ENCODE data around the gene CELF5.

Gene CELF5

DNA sequence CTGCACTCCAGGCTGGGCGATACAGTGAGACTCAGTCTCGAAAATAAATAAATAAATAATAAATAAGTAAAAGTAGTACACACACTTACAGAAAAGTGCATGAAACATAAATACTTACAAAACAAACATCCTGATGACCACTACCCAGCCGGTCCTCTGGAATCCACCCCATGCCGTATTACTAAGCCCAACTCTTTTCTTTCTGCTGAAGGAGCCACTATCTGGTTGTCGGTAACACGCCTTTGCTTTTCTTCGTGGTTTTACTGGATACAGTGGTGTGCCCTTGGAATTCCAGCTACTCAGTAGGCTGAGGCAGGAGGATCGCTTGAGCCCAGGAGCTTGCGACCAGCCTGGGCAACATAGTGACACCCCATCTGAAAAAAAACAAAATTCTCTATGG is 39.4 kb downstream of the CELF5 start:
- DNase-seq (ENCODE audit: low read depth): no peak
- TF ChIP-seq, protein P1, sequence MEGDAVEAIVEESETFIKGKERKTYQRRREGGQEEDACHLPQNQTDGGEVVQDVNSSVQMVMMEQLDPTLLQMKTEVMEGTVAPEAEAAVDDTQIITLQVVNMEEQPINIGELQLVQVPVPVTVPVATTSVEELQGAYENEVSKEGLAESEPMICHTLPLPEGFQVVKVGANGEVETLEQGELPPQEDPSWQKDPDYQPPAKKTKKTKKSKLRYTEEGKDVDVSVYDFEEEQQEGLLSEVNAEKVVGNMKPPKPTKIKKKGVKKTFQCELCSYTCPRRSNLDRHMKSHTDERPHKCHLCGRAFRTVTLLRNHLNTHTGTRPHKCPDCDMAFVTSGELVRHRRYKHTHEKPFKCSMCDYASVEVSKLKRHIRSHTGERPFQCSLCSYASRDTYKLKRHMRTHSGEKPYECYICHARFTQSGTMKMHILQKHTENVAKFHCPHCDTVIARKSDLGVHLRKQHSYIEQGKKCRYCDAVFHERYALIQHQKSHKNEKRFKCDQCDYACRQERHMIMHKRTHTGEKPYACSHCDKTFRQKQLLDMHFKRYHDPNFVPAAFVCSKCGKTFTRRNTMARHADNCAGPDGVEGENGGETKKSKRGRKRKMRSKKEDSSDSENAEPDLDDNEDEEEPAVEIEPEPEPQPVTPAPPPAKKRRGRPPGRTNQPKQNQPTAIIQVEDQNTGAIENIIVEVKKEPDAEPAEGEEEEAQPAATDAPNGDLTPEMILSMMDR (conservative IDR thresholded peaks at IDR 0.05; ENCODE audit: low read depth, low read length): no peak
- H3K4me3 ChIP-seq (ENCODE audit: low read length): no peak overlapping the region

DNA sequence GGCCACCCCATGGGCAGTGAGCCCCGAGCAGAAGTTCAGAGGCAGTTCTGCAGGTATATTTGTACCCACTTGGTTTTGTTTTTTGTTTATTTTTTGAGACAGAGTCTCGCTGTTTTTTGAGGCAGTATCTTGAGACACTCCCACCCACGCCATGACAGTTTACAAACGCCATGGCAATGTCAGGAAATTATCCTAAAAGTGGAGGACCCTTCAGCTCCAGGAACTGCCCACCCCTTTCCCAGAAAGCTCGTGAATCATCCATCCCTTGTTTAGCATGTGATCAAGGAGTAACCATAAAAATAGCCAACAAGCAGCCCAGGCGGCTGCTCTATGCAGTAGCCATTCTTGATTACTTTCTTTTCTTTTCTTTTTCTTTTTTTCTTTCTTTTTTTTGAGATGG is 41.0 kb downstream of the CELF5 start:
- TF ChIP-seq, protein P1 (conservative IDR thresholded peaks at IDR 0.05; ENCODE audit: low read depth, low read length): no peak
- no peak overlapping the region for H3K4me3 ChIP-seq (ENCODE audit: low read length)
- DNase-seq (ENCODE audit: low read depth): no peak

DNA sequence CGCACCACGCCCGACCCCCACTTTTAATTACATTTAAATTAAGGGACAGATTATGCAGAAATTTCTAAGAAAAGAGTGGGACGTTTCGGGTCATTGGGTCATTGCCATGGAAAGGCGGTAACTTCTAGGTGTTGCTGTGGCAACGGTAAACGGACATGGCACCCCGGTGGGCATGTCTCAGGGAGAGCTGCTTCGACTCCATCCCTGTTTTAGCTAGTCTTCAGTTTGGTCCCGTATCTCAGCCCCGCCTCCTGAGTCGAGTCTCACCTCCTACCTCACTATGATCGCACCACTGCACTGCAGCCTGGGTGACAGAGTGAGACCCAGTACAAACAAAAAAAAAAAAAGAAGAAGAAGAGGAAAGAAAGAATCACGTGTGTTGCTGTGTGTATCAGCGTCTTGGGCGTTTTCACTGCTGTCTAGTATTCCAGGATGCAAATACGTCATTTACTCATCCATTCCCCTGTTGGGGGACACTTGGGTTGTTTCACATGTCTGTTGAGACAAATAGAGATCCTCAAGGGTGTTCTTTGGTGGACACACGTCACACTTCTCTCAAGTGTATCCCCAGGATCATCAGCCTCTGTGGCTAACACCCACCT is 41.7 kb downstream of the CELF5 start:
- H3K4me3 ChIP-seq (ENCODE audit: low read length): no peak overlapping the region
- no peak for DNase-seq (ENCODE audit: low read depth)
- TF ChIP-seq, protein P1 (conservative IDR thresholded peaks at IDR 0.05; ENCODE audit: low read depth, low read length): no peak

DNA sequence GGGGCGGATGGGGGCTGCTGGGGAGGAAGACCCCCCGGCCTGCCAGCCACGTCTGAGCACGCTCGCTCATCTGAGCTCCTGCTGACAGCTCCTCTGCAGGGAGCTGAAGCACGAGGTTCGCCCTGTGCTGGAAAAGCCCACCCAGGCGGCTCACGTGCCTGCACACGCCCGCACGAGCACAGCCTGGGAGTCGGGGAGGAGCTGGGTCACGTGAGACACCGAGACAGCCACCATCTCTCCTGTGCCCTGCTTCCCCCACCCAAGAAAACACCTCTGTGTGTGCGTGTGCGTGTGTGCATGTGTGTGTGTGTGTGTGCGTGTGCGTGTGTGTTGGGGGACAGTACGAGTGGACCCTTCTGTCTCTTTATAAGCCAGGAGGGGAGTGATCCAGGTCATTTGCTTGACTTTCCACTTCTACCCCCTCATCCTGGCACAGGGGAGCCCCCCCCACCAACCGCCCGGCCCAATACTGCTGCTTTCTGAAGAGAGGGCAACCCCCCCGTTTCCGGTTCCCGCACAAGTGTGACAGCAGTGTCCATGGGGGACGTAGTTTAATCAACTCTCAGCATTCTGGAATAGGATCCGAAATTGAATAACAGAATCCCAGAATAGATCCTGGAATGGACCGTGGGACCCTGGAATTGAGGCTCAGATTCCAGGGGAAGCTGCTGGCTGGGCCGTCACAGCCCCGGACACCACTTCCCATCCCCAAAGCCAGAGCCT is 42.5 kb downstream of the CELF5 start:
- TF ChIP-seq, protein P1 (conservative IDR thresholded peaks at IDR 0.05; ENCODE audit: low read depth, low read length): no peak
- no peak for DNase-seq (ENCODE audit: low read depth)
- no peak overlapping the region for H3K4me3 ChIP-seq (ENCODE audit: low read length)

DNA sequence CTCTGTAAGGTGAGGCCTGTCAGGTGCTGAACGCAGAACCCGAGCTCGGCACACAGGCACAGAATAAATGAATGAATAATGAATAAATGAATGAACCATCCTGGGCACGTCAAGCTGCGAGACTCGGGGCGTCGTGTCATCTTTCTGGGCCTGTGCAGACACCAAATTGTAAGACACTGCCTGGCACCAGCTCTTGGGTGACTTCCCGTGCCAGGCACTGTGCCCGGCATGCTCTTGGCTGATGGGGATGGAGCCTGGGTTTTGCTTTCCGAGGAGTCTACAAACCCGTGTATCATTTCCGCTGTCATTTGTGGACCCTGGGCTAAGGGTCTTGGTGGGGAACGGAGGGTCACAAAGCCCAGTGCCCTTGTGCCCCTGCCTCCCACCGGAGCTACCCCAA is 43.9 kb downstream of the CELF5 start:
- TF ChIP-seq, protein P1 (conservative IDR thresholded peaks at IDR 0.05; ENCODE audit: low read depth, low read length): no peak
- DNase-seq (ENCODE audit: low read depth): no peak
- H3K4me3 ChIP-seq (ENCODE audit: low read length): no peak overlapping the region

DNA sequence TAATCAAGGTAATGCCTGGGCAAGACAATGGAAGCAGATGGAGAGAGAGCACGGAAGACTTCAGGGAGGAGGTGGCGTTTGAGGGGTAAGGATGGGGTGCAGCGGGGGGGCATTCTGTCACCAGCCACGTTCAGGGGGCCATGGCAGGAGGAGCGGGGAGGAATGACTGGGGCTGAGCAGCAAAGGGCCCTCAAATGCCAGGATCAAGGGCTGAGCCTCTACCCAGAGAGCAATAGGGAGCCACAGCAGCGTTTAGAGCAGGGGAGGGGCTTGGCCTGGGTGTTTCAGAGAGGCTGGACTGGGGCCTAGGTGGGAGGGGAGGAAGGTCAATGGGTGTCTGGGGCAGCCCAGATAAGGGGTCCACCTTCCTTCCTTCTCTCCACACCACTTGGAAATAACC is 44.3 kb downstream of the CELF5 start:
- no peak for DNase-seq (ENCODE audit: low read depth)
- TF ChIP-seq, protein P1 (conservative IDR thresholded peaks at IDR 0.05; ENCODE audit: low read depth, low read length): no peak
- H3K4me3 ChIP-seq (ENCODE audit: low read length): no peak overlapping the region

Measured in retinal pigment epithelial cell (primary cell).